GM03348 (cell line): ENCODE data around the gene GLT6D1.

Experiments used
- DNase-seq: peaks from one replicate; pipeline ENCODE4 v3.0.0; 2012; ENCODE audit warnings: low spot score

Gene GLT6D1

GRCh38 chr9:135608294-135608998 is 30.9 kb downstream of the GLT6D1 start:
- DNase-seq: no peak

- DNase-seq: peak; percentile 4
Measured at GRCh38 chr9:135607401-135608293, 31.7 kb downstream of the GLT6D1 start.

GRCh38 chr9:135606885-135607259 is 32.5 kb downstream of the GLT6D1 start:
- no peak for DNase-seq

- DNase-seq: peak; percentile 3
Measured at GRCh38 chr9:135605238-135605781, 34.0 kb downstream of the GLT6D1 start.

- DNase-seq: no peak
Measured at GRCh38 chr9:135604437-135605237, 34.7 kb downstream of the GLT6D1 start.

- peak; percentile 81 for DNase-seq
Measured at GRCh38 chr9:135602789-135603481, 36.4 kb downstream of the GLT6D1 start.

GRCh38 chr9:135601988-135602387 is 37.4 kb downstream of the GLT6D1 start:
- DNase-seq: no peak

- no peak for DNase-seq
Measured at GRCh38 chr9:135600296-135600817, 39.0 kb downstream of the GLT6D1 start.

GRCh38 chr9:135596211-135596610 is 43.1 kb downstream of the GLT6D1 start:
- no peak for DNase-seq

- peak; percentile 4 for DNase-seq
Measured at GRCh38 chr9:135592625-135593024, 46.7 kb downstream of the GLT6D1 start.

GRCh38 chr9:135592331-135592590 is 47.1 kb downstream of the GLT6D1 start:
- peak; percentile 14 for DNase-seq

GRCh38 chr9:135591506-135592330 is 47.6 kb downstream of the GLT6D1 start:
- peak; percentile 10 for DNase-seq

- DNase-seq: peak; percentile 4
Measured at GRCh38 chr9:135590486-135591079, 48.8 kb downstream of the GLT6D1 start.

GRCh38 chr9:135589596-135590485 is 49.5 kb downstream of the GLT6D1 start:
- peak; percentile 4 for DNase-seq

GRCh38 chr9:135588886-135589595 is 50.3 kb downstream of the GLT6D1 start:
- DNase-seq: peak; percentile 5

- DNase-seq: peak; percentile 11
Measured at GRCh38 chr9:135588371-135588770, 51.0 kb downstream of the GLT6D1 start.

GRCh38 chr9:135587658-135588057 is 51.7 kb downstream of the GLT6D1 start:
- no peak for DNase-seq

GRCh38 chr9:135586601-135587109 is 52.7 kb downstream of the GLT6D1 start:
- DNase-seq: peak; percentile 7
